GM10266 (cell line): Measurements from ENCODE around the gene ZNRF1.
A peak's percentile ranks its signal among the peaks of the same experiment; 100 is the strongest.

ENCODE experiments used
- DNase-seq: peaks from one replicate; pipeline ENCODE4 v3.0.0; 2012; ENCODE audit errors: extremely low spot score
- TF ChIP-seq, protein P1 (sequence below): IDR thresholded peaks from 2 replicates; pipeline ENCODE4 v1.5.1; 2012; ENCODE audit warnings: mild to moderate bottlenecking, low read depth; ENCODE audit not compliant: control insufficient read depth, insufficient read depth; ENCODE audit errors: missing control alignments

The ZNRF1 gene

DNA sequence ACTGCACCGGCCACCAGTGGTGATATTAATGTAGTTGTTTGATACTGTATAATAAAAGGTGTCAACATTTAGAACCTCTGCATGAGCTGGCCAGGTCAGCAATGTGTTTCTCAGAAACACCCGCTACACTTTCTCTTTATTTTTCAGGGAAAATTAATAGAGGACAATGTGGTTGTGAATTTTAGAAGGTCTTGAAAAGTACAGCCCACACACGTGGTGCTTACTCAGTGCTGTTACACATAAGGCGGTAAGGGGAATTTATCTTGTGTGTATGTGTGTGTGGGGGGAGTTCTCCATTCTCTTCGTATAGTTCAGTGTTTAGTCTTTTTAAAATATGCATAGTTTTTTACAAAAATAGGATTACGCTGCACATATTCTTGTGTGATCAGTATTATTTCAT, 145.1 kb downstream of the ZNRF1 start:
- DNase-seq = no peak
- TF ChIP-seq, protein P1, sequence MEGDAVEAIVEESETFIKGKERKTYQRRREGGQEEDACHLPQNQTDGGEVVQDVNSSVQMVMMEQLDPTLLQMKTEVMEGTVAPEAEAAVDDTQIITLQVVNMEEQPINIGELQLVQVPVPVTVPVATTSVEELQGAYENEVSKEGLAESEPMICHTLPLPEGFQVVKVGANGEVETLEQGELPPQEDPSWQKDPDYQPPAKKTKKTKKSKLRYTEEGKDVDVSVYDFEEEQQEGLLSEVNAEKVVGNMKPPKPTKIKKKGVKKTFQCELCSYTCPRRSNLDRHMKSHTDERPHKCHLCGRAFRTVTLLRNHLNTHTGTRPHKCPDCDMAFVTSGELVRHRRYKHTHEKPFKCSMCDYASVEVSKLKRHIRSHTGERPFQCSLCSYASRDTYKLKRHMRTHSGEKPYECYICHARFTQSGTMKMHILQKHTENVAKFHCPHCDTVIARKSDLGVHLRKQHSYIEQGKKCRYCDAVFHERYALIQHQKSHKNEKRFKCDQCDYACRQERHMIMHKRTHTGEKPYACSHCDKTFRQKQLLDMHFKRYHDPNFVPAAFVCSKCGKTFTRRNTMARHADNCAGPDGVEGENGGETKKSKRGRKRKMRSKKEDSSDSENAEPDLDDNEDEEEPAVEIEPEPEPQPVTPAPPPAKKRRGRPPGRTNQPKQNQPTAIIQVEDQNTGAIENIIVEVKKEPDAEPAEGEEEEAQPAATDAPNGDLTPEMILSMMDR = no peak

DNA sequence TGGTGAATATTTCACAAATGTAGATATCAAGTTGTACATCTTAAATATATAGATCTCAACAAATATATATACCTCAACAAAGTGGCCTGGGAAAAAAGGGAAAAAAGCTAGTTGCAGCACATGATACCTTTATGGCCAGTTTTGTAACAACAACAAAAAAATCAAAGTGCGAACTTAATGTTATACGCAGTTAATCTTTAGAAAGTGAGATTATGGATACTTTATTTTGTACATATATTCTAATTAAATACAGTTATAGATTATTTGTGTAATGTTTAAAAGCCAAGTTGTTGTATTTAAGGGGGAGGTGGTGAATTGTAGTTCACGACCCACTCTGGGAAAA, 149.1 kb downstream of the ZNRF1 start:
- DNase-seq = no peak
- TF ChIP-seq, protein P1 = no peak

DNA sequence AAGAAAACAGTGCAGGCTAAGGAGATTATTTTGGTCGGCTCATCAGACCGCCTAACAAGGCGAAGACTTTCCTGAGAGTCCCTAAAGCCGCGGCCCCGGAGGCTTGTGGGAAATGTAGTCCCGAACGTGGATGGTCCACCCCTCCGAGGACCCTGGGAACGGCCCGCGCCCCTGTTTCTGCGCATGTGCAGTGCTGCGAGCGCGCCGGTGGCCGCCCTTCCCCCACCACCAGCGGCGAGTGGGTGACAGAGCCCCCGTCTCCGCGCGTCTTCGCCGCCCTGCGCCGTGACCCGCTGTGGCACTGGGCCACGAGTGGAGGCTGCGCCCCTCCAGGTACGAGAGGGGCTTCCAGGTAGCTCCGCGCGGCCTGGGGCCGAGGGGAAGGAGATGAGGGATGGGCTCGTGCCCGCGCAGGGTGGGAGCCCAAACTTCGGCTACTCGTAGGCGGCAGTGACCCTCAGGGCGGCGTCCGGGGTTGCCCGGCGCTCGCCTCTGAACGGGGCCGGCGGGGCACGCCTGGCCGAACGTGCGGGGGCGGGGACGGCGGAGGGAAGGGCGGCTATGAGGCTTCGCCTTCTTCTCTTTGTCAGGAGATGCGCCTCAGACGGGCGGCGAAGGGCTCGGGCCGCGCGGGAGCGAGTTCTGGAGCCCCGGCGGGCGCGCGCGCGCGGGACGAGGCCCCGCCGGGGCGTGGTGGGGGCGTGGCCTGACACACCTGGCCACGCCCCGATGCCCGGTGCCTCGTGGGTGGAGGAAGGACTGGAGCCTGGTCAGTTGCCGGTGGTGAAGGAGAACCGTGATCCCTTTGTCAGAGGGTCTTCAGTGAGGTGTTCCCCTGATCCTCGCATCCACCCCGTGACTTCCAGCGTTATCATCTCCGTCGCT, 149.7 kb downstream of the ZNRF1 start, which contains the start of gene ZFP1:
Gene ZFP1 (plus strand): TSS at position 214 of the 885 bp plus-strand sequence. CDS start 4,428 bp downstream, outside the sequence.
- TF ChIP-seq, protein P1 = no peak
- DNase-seq = peak; percentile 94

DNA sequence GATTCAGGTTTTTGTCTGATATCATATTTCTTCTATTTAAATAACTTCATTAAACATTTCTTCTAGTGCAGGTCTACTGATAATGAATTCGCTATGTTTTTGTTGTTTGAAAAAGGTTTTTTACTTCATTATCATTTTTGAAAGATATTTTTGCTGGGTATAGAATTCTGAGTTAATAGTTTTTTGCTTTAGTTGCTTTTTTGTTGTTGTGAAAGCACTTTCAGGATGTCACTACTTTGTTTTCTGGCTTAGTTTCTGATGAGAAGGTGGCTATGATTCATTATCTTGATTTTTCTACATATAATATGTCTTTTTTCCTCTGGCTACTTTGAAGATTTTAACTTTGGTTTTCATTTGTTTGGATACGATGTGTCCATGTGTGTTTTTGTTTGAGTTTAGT, 153.0 kb downstream of the ZNRF1 start:
- DNase-seq = no peak
- TF ChIP-seq, protein P1 = no peak

DNA sequence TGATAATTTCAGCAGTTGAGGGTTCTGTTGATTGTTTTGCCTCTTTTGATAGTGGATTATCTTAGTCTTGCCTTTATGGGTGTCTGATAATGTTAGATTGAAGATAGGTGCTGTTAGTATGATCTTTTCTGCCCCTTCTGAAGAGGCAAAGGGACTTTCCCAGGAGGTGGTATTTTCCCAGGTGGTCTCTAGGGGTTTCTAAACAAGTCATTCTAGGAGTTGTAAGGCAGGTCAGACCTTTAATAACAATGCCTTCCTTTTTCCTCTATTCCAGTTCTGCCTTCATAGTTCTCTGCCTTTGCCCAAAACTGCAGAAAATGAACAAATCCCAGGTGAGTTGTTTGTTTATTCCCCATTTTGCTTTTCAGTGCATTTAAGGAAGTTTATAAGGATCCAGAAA, 153.8 kb downstream of the ZNRF1 start:
- DNase-seq = peak; percentile 20
- TF ChIP-seq, protein P1 = no peak

DNA sequence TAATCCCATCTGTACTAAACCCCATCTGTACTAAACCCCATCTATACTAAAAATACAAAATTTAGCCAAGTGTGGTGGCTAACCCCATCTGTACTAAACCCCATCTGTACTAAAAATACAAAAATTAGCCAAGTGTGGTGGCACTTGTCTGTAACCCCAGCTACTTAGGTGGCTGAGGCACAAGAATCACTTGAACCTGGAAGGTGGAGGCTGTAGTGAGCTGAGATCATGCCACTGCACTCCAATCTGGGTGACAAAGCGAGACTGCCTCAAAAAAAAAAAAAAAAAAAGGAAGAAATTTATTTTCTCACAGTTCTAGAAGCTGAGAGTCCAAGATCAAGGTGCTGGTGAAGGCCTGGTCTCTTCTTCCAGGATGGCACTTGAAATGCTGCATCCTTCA, 161.6 kb downstream of the ZNRF1 start:
- TF ChIP-seq, protein P1 = no peak

More for the DNA sequence above, 161.6 kb downstream of the ZNRF1 start:
- no peak for DNase-seq
